WTC11 (cell line): ENCODE data around the gene GAB2.

Experiments
- ATF2 ChIP-seq: sonication (generic); formaldehyde crosslinking; IDR thresholded peaks from 2 replicates; pipeline ENCODE4 v1.8.1; 2022; ENCODE audit warnings: low read depth, missing genetic modification reagents, borderline replicate concordance
- CTCF ChIP-seq: fragments of 200-600 bp; IDR thresholded peaks from 2 replicates; pipeline ENCODE4 v1.8.0; 2022; ENCODE audit warnings: antibody characterized with exemption
- E2F4 ChIP-seq: sonication (generic); formaldehyde crosslinking; IDR thresholded peaks from 2 replicates; pipeline ENCODE4 v1.8.1; 2022; ENCODE audit warnings: low read depth, mild to moderate bottlenecking, moderate library complexity, missing genetic modification reagents, borderline replicate concordance
- ELF4 ChIP-seq: sonication (generic); formaldehyde crosslinking; IDR thresholded peaks from 2 replicates; pipeline ENCODE4 v1.8.1; 2022; ENCODE audit warnings: low read depth, mild to moderate bottlenecking, moderate library complexity, missing genetic modification reagents
- ETV6 ChIP-seq: sonication (generic); formaldehyde crosslinking; IDR thresholded peaks from 2 replicates; pipeline ENCODE4 v1.8.1; 2022; ENCODE audit warnings: mild to moderate bottlenecking, missing genetic modification reagents
- IRF1 ChIP-seq: sonication (generic); formaldehyde crosslinking; IDR thresholded peaks from 2 replicates; pipeline ENCODE4 v1.8.0; 2023; ENCODE audit warnings: missing genetic modification reagents
- PREB ChIP-seq: sonication (generic); formaldehyde crosslinking; IDR thresholded peaks from 2 replicates; pipeline ENCODE4 v1.8.1; 2022; ENCODE audit warnings: mild to moderate bottlenecking, missing genetic modification reagents, moderate library complexity, borderline replicate concordance
- SMAD4 ChIP-seq: sonication (generic); formaldehyde crosslinking; IDR thresholded peaks from 2 replicates; pipeline ENCODE4 v1.8.0; 2022; ENCODE audit warnings: mild to moderate bottlenecking, missing genetic modification reagents
- SOX15 ChIP-seq: fragments of 250-450 bp; sonication (Bioruptor Pico); IDR thresholded peaks from 2 replicates; pipeline ENCODE4 v1.9.0; 2021; ENCODE audit warnings: mild to moderate bottlenecking
- STAT6 ChIP-seq: sonication (generic); formaldehyde crosslinking; conservative IDR thresholded peaks from 2 replicates; pipeline ENCODE4 v1.8.1; 2023; ENCODE audit warnings: mild to moderate bottlenecking, low read depth, missing genetic modification reagents, moderate library complexity
- TEAD1 ChIP-seq: sonication (generic); formaldehyde crosslinking; IDR thresholded peaks from 2 replicates; pipeline ENCODE4 v1.8.0; 2022; ENCODE audit warnings: mild to moderate bottlenecking, missing genetic modification reagents
- USF2 ChIP-seq: sonication (generic); formaldehyde crosslinking; IDR thresholded peaks from 2 replicates; pipeline ENCODE4 v1.8.1; 2023; ENCODE audit warnings: mild to moderate bottlenecking, missing genetic modification reagents, moderate library complexity
- ZBTB21 ChIP-seq: sonication (generic); formaldehyde crosslinking; IDR thresholded peaks from 2 replicates; pipeline ENCODE4 v1.8.1; 2023; ENCODE audit warnings: mild to moderate bottlenecking, missing genetic modification reagents, borderline replicate concordance

GRCh38 chr11:78244546-78245255, 172.9 kb downstream of the GAB2 start:
- TF ChIP-seq SOX15 (CRISPR knock-in tag) = no peak
- no peak for TF ChIP-seq CTCF
- no peak for TF ChIP-seq ZBTB21
- no peak for TF ChIP-seq SMAD4
- TF ChIP-seq IRF1 (CRISPR knock-in tag) = no peak
- no peak for TF ChIP-seq ELF4 (CRISPR knock-in tag)
- no peak for TF ChIP-seq PREB (CRISPR knock-in tag)
- no peak for TF ChIP-seq TEAD1 (CRISPR knock-in tag)
- no peak for TF ChIP-seq ATF2 (CRISPR knock-in tag)
- TF ChIP-seq ETV6 (CRISPR knock-in tag) = no peak
- no peak for TF ChIP-seq USF2 (CRISPR knock-in tag)
- TF ChIP-seq STAT6 (CRISPR knock-in tag) = no peak
- no peak for TF ChIP-seq E2F4 (CRISPR knock-in tag)
